Omental fat pad (tissue), 4 donors: ENCODE measurements around the gene NOX3. TPM values are rescaled to one million over a fixed set of nuclear protein-coding genes. Genes with fewer than 3 reads are reported as not detected.
"Not testable (repeated sequence)": the region's sequence is repeated elsewhere in the genome, so short reads cannot be mapped to it uniquely, and the experiment has no call there.

ENCODE experiments used
- ATAC-seq: fragments of 150-250 bp; one replicate; pipeline ENCODE4 v1.9.1; 2016; ENCODE audit warnings: mild to moderate bottlenecking, moderate library complexity; ENCODE audit not compliant: low FRiP score
- DNase-seq: peaks from one replicate; pipeline ENCODE4 v3.0.0-alpha.2; 2019; ENCODE audit warnings: low spot score
- total RNA-seq, 4 donors: library from RNA; depleted of rRNA; stranded (reverse); fragments of >200 nt; gene quantifications; one replicate each; pipeline ENCODE4 v1.1.0, GENCODE V29; 2016
- TF ChIP-seq, protein P1 (sequence below), 3 donors: fragments of 450-650 bp; IDR thresholded peaks; one replicate each; pipeline ENCODE4 v1.5.1; 2016 to 2017; ENCODE audit warnings: antibody characterized with exemption in 3 of 3, mild to moderate bottlenecking in 3 of 3, moderate library complexity in 2 of 3

NOX3 gene
- total RNA-seq, 4 donors from 2014 or later = not detected

DNA sequence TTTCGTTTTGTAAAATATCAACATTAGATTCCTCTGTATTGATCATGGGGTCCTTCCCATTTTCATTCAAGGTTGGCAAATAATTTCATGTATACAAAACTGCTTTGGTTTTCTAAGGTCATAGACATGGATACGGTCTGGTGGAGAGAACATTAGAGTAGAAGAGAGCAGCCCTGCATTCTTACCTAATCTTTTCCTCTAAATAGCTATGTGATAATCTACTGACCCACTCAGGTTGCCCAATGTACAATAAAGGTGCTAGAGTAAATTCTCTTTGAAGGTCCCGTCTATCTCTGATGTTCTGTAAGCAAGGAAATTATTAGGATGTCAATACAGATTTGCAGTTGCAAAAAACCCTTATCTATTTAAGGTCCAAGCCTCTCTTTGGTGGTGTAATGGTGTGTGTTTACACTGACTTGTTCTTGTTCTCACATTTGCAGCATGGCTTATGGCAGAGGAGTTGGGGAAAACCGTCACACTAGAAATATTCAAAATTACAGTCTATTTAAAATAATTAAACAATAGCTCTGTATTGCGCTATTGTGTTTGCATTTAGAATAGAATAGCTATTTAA lies 31.2 kb upstream of the NOX3 start:
- TF ChIP-seq, protein P1, sequence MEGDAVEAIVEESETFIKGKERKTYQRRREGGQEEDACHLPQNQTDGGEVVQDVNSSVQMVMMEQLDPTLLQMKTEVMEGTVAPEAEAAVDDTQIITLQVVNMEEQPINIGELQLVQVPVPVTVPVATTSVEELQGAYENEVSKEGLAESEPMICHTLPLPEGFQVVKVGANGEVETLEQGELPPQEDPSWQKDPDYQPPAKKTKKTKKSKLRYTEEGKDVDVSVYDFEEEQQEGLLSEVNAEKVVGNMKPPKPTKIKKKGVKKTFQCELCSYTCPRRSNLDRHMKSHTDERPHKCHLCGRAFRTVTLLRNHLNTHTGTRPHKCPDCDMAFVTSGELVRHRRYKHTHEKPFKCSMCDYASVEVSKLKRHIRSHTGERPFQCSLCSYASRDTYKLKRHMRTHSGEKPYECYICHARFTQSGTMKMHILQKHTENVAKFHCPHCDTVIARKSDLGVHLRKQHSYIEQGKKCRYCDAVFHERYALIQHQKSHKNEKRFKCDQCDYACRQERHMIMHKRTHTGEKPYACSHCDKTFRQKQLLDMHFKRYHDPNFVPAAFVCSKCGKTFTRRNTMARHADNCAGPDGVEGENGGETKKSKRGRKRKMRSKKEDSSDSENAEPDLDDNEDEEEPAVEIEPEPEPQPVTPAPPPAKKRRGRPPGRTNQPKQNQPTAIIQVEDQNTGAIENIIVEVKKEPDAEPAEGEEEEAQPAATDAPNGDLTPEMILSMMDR (IDR thresholded peaks at IDR 0.05) = no peak
- DNase-seq (no peak), ATAC-seq (no peak)

DNA sequence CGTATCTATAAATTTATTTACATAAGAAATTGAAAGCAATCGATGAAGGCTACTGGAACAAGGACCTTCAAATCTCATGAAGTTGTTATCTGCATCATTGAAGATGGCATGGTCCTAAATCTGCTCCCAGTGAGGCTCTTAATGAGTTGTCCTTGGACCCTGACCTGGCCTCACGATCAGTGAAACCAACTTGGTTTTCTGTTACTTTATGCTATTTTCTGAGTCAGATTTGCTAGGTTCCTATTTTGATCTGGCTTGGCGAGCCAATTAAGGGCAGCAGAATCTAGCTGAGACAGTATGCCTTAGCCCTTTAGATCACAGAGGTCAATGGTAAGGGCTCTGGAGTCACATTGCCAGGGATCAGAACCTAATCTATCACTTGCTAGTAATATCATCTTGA lies 30.1 kb upstream of the NOX3 start:
- no peak for DNase-seq
- TF ChIP-seq, protein P1 (IDR thresholded peaks at IDR 0.05) = no peak
- ATAC-seq = no peak

- no peak for ATAC-seq
- DNase-seq = no peak
- TF ChIP-seq, protein P1 (IDR thresholded peaks at IDR 0.05) = no peak
Measured at GRCh38 chr6:155483858-155484257, 28.2 kb upstream of the NOX3 start.

DNA sequence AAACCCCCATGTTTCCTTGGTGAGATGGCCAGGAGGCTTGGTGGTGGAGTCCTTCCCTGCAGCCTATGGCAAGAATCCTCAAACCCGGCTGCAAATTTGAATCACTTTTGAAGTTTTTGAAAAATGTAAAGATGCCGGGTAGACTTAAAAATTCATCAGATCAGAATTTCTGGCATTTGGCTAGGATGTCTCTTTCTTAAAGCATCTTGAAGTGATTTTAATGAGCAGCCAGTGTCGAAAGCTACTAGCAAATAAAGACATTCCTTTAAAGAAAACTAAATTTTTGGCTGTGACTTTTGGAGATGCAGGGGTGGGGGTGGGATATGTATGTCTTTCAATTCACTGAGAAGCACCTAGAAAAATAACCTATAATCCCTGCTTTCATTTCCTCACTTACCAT lies 25.6 kb upstream of the NOX3 start:
- no peak for DNase-seq
- TF ChIP-seq, protein P1 (IDR thresholded peaks at IDR 0.05) = no peak

DNA sequence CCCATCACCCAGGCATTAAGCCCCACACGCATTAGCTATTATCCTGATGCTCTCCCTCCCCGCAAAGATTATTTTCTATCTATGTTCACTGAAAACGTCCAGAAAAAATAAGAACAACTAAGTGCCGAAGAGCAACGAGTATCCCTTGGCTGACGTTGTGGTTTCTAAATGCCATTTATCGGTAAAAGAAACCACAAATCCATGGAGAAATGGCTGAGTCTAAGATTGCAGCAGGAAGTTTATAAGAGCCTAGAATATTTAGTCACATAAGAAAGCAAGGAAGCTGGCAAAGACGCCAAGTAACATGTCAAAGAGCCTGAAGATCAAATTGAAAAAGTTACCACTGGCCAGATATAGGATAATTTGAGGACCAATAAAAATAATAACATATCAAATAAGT lies 18.1 kb upstream of the NOX3 start:
- ATAC-seq = no peak
- TF ChIP-seq, protein P1 (IDR thresholded peaks at IDR 0.05) = no peak

More for the DNA sequence above, 25.6 kb upstream of the NOX3 start:
- no peak for ATAC-seq

GRCh38 chr6:155472886-155473285 lies 17.2 kb upstream of the NOX3 start:
- ATAC-seq = no peak
- DNase-seq = no peak
- TF ChIP-seq, protein P1 (IDR thresholded peaks at IDR 0.05) = no peak

More for the DNA sequence above, 18.1 kb upstream of the NOX3 start:
- no peak for DNase-seq

- not testable (repeated sequence) for ATAC-seq, DNase-seq
Measured at GRCh38 chr6:155470979-155471616, 15.5 kb upstream of the NOX3 start.

GRCh38 chr6:155468543-155468942 lies 12.9 kb upstream of the NOX3 start:
- DNase-seq, ATAC-seq: not testable (repeated sequence)
